GM10248 (cell line): Measurements from ENCODE around the gene ZNF582.
"Not testable (repeated sequence)": the region's sequence is repeated elsewhere in the genome, so short reads cannot be mapped to it uniquely, and the experiment has no call there.

Experiments used
- CTCF ChIA-PET: fragments of 300-600 bp; sonication (Branson Sonifier 250); formaldehyde crosslinking; extraction: SDS; loops from one replicate; lab custom pipeline; 2021; ENCODE audit warnings: antibody characterized with exemption; lab: Yijun Ruan, JAX
- POLR2A ChIA-PET: fragments of 350-650 bp; sonication (Branson Sonifier 250); formaldehyde crosslinking; extraction: SDS; loops from one replicate; lab custom pipeline; 2020; ENCODE audit warnings: antibody characterized with exemption; lab: Yijun Ruan, JAX
- DNase-seq: peaks from one replicate; pipeline ENCODE4 v3.0.0; 2012; ENCODE audit errors: extremely low spot score
- CTCF ChIP-seq: IDR thresholded peaks from 2 replicates; pipeline ENCODE4 v1.5.1; 2012; ENCODE audit warnings: mild to moderate bottlenecking, low read depth; ENCODE audit errors: extremely low read depth, missing control alignments, control extremely low read depth

ZNF582 gene

DNA sequence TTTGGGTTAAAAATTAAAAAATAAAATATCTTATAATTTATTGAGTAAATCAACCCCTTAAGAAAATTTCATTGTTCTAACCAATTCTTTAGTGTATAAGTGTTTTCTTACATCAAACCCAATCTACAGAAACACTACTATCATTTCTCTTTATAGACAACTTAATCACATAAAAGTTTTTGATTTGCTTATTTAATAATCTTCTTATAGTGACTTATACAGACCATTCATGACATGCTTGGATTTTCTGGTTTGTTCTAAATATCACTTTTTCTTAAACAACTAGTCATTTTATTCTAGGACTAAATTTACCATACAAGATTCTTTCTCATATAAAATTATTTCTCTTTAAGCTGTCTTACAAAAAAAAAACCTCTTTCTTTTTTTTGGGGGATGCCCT, 51.4 kb downstream of the ZNF582 start:
- POLR2A ChIA-PET = no interaction called here
- DNase-seq = no peak
- CTCF ChIA-PET = interaction anchor here (0.8 to 0.9 kb wide), 2 partner anchors 8 to 261 kb away, joined by 3 to 4 read pairs; no protein-coding TSS in a partner anchor
- TF ChIP-seq CTCF = no peak

- DNase-seq, POLR2A ChIA-PET: not testable (repeated sequence)
- CTCF ChIA-PET = interaction anchor here (0.7 to 2.0 kb wide), 5 partner anchors 10 to 273 kb away, joined by 3 to 10 read pairs (median 4); no protein-coding TSS in a partner anchor
Observed at GRCh38 chr19:56339031-56339430, 54.3 kb downstream of the ZNF582 start.

DNA sequence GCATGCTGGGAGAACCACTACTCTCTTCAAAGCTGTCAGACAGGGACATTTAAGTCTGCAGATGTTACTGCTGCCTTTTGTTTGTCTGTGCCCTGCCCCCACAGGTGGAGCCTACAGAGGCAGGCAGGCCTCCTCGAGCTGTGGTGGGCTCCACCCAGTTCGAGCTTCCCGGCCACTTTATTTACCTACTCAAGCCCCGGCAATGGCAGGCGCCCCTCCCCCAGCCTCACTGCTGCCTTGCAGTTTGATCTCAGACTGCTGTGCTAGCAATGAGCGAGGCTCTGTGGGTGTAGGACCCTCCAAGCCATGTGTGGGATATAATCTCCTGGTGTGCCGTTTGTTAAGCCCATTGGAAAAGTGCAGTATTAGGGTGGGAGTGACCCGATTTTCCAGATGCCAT, 56.3 kb downstream of the ZNF582 start:
- POLR2A ChIA-PET, DNase-seq: not testable (repeated sequence)
- CTCF ChIA-PET = interaction anchor here (1.0 to 1.8 kb wide), 5 partner anchors 27 to 260 kb away, joined by 3 to 5 read pairs (median 4); no protein-coding TSS in a partner anchor

- CTCF ChIA-PET = interaction anchor here (2.9 to 5.1 kb wide), 5 partner anchors 13 to 271 kb away, joined by 17 to 133 read pairs (median 46); no protein-coding TSS in a partner anchor
- DNase-seq, POLR2A ChIA-PET: not testable (repeated sequence)
Observed at GRCh38 chr19:56335371-56335770, 58.0 kb downstream of the ZNF582 start.

DNA sequence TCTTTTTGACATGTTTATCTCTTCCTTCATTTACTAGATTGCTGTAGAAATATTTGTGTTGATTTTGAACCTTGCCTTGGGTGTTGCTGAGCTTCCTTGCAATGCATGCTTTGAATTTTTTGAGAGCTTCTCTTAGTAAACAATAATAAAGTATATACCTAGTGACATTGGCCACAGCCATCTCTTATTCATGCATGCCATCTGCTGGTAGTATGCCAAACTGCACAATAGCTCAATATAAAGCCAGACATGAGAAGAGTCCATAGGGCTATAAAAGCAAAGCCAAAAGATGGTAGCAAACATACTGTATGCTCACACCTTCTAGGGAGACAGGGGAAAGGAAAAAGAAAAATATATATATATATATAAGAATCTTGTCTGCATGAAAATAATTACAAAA, 59.8 kb downstream of the ZNF582 start:
- DNase-seq = peak; percentile 50
- peak; percentile 81 for TF ChIP-seq CTCF
- CTCF ChIA-PET = interaction anchor here (0.7 to 5.1 kb wide), 48 partner anchors 8 to 832 kb away, joined by 3 to 133 read pairs (median 5); partner anchors contain the start of genes EDDM13 and ZSCAN5A
- POLR2A ChIA-PET = no interaction called here
